GM18511 (cell line): ENCODE results near the gene MEF2C.

Experiments used
- ATAC-seq: cut with Tn5 transposase; IDR thresholded peaks from one replicate; pipeline ENCODE4 v1.9.1; 2021; ENCODE audit warnings: mild to moderate bottlenecking, moderate library complexity; ENCODE audit not compliant: unreplicated experiment

Gene MEF2C

DNA sequence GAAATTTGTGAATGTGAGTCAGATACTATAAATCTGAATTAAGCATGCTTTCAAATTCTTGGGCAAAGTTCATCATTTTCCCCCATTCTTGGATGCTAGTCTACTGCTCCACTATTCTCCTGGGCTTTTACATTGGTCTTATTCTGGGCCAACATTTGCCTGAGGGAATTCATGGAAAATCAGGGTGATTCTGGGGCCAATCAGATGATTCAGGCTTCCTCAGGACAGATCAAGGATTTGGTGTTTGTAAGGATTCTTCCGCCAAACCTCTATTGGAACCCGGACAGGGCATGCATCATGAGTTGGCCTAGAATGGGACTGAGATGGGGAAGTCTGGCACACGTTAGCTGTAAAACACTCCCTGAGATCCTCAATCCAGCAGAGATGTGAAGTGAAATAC lies 113.8 kb downstream of the MEF2C start:
- ATAC-seq = no peak

DNA sequence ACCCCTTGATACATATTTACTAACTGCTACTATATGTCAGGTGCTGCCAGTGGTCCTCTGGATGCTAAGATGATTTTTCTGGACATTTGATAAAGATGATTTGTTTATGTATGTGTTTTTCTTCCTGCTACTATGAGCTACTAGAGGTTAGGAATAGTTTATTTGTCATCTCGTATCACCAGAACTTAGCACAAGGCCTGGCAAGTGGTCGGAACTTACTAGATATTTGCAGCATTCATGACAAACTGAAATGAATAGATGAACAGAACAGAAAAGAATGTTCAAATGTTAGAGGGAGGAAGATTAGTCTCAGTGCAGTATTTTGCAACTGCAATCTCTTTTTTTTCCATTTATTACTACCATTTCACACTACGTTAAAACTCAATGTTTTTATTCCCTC lies 114.6 kb downstream of the MEF2C start:
- ATAC-seq = no peak

DNA sequence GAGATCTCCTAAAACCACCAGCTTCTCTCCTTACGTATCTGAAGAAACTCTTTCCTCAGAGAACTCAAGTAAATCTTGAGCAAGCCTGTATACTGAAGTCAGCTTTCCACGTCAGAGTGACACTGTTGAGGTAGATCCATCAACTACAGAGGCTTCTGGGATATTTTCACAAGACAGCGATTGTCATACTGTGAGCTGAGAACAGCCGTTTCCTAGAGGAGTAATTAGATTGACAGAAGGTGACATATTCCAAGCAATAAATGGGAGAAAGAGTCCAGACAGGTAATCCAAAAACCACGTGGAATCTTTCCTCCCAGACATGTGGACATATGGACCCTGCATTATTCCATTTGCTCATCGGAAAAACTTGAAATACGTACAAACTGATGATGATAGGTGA lies 117.2 kb downstream of the MEF2C start:
- ATAC-seq = no peak

DNA sequence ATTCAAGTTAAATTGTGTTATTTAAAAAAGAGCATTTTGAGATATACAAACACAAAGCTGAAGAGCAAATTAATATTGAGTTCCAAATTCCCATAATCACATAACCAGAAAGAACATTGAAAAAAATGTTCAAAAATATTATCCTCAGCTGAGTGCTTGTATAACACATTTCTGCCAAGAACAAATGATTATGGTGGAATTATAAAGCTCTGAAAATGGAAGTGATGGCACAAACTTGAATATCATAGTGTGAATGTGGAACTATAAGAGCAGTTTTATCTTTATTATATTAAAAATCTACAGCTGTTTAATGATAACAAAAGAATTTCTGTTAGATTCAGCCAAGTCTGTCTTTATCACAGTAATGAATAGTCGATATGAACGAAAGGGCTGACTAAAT lies 117.8 kb downstream of the MEF2C start:
- ATAC-seq = no peak

DNA sequence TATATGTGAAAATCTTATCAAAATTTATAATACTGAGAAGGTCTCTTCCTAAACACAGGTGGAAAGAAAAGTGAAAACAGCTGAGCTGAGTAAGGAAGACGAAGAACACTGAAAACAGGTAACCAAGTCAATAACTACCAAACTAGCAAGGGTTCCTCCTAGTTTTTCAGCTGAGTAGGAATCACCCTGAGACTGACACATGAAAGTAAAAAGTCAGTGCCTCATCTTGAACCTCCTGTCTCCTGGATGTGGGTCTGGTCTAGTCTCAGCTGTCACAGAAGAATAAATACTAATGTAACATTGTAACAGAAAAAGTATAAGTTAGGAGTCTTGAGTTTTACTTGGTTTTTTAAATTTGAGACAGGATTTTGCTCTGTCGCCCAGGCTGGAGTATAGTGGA lies 121.0 kb downstream of the MEF2C start:
- no peak for ATAC-seq

DNA sequence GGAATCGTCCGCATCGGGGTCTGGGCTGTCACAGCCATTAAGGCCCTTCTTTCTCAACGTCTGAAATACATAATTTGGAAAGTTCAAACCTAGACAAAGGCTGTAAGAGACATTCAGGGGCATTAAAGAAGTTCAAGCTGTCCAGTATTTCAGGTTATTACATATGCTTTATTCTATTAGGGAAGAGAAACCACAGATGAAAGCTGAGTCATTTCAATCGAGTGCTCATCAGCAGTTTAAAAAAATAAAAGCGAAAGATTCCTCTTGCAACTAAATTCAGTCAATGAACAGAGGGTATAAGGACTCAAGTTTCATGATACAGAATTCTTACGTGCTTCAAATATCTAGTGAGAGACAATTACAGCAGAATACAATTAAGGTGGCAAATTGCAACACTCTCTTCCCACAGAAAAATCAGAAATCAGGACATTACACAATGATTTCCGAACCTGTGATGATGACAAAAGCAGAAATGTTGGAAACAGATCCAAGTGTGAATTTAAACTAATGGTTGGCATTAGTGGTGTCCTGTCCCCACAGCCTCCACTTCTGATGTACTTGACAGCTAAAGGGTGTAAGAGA lies 121.6 kb downstream of the MEF2C start:
- peak; percentile 58 for ATAC-seq

DNA sequence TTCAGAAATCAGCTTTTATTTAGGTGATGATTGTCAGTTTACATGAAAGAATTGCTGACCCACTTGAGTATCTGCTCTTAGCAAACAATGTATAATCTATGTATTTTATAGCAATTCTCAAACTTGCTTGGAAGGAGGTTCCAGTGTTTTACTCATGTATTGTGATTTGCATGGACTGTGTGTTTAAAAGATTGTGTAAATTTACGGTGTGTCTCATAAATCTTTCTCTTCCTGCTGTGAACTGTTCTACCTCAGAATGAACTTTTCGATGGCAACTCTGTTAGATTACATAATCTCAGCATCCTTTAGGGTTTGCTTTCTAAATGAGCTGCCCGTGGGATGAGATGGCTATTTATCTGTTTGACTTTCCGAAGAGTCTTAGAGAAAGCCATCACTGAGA lies 122.5 kb downstream of the MEF2C start:
- ATAC-seq = no peak

DNA sequence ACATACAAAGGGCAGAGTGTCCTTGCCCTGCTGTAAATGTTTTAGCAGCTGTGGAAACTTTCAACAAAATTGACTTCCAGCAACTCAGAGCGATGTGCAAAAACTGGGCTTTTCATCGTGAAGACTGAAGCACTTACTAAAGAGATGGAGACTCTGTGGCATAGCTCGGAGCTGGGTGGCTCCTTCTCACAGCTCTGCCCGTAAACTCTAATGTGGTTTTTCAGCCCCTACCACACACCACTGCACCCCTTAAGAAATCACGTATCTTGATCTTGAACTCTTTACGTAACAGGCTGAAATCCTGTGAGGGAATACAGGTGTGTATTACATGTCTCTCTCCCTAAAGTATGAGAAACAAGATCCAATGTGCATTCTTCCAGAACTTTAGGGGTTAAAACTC lies 124.4 kb downstream of the MEF2C start:
- no peak for ATAC-seq

DNA sequence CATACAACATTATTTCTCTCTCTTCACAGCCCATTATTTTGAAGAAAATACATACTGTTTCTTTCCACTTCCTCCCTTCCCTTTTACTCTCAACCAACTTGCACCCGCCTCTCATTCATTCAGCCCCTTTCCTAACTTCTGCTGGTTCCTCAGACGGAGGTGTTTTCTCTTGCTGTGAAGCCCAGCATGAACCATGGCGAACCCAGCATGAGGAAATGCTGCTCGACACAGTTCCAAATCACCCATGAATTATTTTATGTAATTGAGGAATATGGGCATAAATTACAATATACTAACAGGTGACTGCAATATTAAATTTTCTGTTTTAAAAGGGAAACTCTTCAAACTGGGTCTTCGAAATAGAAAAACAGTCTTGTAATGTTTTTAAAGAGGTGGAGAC lies 124.8 kb downstream of the MEF2C start:
- no peak for ATAC-seq

DNA sequence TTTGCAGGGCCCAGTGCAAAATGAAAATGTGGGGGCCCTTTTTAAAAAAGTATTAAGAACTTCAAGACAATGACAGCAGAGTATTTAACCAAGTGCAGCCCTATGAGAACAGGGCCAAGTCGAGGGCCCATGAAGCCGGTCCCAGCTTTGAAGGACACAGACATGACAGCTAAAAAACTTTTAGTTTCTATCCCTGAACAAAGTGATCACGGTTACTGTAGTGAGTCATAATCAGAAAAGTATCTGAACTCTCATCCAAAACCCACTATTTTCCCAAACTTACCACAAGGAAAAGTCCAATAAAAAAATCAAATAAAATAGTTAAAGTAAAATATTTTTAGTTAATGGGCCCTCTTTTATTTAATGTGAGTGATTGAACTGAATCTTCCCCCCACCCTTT lies 126.0 kb downstream of the MEF2C start:
- peak; percentile 58 for ATAC-seq

DNA sequence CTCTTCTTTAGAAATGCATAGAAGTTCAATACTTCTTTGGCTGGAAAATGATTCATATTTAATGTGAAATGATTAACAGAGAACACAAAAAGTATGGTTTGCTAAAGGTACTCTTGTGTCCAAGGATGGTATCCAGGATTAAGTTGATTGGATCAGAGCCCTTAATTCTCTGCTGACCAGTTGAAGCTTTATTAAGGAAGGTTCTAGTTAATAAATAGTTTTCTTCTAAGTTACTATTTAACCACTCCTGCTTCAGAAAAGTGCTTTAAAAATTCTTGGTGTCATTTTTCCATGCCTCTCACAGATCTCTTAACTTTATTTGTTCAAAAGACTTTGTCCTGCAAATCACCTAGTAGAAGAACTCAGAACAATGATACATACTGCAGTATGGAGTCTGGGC lies 134.3 kb downstream of the MEF2C start:
- ATAC-seq = no peak

DNA sequence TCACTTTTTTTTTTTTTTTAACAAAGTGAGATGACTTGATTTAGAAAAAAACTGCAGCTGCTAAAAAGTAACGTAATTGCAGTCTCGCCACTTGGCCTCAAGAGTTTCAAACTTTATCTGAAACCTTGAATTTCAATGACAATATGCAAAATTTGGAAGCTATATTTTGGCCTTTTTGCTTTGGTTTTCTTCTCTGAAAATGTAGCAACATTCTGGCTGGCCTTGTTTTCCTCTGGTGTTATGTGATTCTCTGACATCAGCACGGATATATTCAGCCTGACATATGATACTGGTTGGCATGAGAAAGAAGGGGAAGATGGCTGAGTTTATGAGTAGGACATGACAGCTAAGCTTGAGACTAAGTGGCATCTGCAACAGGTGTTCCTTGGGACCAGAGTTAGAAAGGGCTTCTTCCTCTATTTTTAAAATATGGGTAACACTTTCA lies 136.5 kb downstream of the MEF2C start:
- peak; percentile 86 for ATAC-seq

DNA sequence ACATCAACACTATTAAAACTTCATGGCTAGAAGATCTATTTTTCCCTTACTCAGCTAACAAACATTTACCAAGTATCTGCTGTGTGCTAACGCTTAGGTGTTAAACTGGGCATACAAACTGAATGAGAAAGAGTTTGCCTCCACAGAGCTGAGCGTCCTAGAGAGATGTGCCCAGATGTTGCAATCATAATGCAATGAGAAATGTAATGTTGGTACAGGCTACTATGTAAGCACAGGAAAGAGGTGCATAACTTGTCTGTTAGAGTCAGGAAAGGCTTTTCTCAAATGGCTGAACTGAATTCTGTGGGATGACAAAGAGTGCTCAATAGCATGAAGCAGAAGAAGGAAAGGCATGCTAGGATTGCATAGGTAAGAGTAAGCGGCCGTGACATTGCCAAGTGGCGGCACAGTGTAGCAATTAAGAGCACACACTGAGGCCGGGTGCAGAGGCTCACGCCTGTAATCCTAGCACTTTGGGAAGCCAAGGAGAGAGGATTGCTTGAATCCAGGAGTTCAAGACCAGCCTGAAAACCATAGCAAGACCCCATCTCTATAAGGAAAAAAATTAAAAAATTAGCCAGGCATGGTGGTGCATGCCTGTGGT lies 137.8 kb downstream of the MEF2C start:
- no peak for ATAC-seq

DNA sequence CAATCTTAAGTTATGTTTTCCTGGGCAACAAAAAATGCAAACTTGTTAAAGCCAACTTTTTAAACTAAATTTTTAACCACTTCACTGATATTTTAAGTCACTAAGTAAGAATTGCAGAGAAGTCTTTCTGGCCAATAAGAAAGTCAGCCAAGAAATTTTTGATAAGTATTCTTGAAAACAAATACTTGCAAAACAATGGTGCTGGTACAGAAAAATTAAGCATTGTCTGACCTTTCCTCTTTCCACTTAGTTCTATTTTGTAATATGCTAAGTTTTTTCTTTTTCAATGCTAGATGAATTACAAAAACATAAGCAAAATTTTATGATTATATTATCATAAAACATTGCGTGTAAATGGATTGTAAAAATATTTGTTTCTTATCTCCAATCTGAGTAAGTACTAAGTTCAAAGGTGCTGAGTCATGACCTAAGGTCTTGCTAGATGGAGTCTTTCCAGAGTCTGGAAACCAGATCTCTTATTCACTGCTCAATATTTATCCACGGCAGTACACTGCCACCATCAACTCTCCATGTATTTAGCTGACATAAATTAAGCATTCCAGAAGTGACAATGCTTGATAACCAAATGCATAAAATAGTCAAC lies 139.7 kb downstream of the MEF2C start:
- ATAC-seq = no peak

DNA sequence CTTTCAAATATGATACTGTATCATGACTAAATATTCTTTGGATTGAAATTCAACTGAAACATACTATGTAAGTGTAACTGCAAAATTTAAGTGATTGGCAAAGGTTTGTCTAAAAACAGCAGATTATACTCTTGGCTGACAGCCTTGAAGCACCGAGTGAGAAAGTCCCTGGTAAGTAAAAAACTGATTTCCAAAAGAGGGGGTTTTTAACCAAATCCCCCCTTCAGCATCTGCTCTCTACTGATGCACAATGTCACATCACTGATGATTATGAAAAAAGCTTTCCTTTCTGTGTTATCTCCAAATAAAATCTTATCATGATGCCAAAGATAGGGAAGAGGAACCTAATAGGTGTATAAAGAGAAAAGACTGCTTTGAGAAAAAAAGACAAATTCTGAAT lies 141.0 kb downstream of the MEF2C start:
- no peak for ATAC-seq

DNA sequence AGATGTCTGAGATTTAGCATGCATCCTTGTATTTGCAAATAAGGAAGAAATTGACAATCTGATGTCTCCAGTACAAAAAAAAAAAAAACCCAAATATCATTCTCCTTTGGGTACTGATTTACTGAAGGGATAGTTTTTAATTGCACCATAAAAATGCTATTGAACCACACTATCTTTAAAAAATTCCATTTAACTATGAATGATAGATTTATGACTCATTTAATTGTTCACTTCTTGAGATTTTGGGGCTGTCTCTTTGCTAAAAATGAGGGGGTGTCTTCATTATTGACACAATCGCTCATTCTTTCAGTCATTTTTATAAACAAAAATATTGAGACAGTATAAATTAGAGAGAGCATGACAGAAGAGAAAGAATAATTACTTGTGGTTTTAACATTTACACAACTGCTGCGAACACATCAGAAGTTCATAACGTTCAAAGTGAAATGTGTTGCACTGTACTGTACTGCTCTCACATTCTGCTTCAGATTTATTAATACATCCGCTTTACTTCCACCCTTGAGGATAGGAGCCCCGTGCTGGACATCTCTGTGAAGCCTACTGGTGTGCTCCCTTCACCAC lies 142.3 kb downstream of the MEF2C start:
- no peak for ATAC-seq

DNA sequence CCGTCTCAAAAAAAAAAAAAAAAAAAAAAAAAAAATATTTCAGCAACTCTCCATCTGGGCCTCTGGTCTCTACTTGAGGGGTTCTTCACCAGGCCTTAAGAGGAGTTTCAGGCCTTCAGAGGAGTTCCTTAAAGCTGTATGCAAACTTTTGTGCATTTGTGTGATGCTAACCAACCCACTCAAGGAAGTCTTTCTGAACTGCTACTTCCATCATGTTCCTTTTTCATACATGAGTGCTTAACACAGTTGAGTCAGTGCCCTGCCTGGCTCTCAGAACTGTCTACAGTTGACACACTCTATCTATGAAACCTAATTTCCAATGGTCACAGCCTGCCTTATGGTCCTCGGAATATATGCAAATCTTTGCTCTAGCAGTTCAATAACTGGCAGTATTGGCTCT lies 146.5 kb downstream of the MEF2C start:
- peak; percentile 38 for ATAC-seq

DNA sequence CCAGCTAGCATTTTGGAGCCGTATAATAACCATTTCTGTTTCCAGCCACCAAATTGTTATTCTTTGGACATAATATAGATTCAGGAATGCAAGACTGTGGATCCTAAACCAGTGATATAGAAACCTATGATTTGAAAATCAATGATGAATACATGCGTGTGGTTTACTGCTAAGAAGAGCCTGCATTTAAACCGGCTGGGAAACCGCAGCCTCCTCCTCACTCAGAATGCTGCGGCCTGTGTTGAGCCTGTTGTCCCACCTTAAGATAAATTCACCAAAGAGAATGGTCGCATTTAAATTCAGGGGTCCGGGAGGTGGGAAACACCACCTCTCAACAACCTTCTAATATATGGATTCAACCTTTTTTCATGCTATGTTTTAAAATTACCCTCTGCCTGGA lies 148.0 kb downstream of the MEF2C start:
- ATAC-seq = peak; percentile 21

DNA sequence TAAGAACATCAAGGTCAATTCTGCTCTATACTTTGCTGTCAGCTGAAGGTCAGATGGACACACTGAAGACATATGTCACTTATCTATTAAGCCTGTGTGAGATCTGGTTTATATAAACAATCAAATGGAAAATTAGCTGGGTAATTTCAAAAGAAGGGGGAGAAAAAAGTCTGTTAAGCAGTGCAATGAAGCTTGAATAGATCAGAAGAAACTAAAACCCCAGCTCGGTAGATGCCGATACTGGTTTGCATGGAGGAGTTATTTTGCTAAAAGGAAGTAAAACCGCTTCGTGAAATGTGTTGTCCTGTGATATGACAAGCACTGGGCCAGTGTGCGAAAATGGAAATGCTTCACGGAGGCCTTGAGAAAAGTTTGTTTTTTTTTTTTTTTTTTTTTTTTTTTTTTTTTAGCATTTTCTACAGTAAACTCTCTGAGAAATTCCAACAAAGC lies 148.8 kb downstream of the MEF2C start:
- peak; percentile 59 for ATAC-seq

DNA sequence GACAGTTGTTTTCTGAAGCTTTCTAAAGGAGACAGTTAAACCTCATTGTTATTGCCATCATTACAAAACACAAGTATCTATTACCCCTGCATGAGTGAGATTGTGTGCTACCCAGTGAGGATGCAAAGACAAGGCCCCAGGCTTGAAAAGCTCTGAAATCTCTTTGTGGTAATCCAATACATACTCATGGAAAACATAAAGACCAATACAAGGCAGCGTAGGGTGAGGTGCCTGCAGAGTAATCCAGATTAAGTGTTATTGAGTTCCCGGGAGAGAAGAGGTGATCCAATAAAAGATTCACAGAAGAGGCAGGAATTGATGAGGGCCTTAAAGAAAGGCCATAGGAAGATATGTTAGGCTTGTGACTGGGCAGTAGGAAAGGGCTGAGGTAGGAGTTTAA lies 150.1 kb downstream of the MEF2C start:
- ATAC-seq = no peak

DNA sequence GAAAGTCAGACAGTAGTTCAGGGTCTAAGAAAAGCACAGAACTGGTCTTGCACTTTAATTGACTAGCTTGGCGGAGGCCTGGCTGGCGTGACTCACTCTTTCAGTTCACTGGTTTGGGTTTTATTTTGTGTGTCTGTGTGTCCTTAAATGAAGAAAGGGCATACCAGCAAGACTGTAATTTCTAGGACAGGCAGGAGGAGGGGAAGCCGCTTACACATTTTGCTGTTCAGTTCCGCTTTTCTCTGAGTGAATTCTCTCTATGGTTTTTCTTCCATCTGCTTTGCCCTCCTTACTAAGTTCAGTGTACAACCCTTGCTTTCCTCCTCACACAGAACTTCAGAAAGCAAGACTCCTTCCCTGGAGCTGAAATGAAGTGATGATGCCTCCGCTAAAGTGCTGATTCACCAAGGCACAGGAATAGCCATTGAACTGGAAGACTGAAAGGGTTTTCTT lies 150.8 kb downstream of the MEF2C start:
- ATAC-seq = peak; percentile 63

DNA sequence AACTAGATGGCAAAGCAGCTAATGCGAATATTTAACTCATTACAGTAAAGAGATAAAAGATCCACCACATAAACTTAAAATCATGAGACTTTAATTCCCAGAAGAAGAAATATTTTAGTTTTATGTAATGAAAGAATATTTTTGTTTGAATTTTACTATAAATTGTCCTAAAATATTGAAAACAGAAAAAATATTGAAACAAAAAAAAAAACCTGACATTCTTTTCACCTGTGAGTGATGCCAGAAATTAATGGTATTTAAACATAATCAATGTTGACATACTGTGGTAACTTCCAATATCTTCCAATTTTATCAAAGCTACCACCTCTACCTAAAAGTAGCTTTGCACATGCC lies 153.2 kb downstream of the MEF2C start:
- no peak for ATAC-seq
